Bronchial epithelial cell (primary cell): ENCODE results near the gene FGF19. TPM values are rescaled to one million over a fixed set of nuclear protein-coding genes. Genes with fewer than 3 reads are reported as not detected.
A peak's percentile ranks its signal among the peaks of the same experiment; 100 is the strongest.

ENCODE experiments used
- DNase-seq: peaks from one replicate; pipeline ENCODE4 v3.0.0-alpha.2; 2010; ENCODE audit warnings: low read depth
- FAIRE-seq: peaks from 2 replicates; lab custom pipeline; 2011; peaks lifted over from hg19 to GRCh38; lab: Jason Lieb, UNC
- H3K27me3 ChIP-seq: 2 replicates; pipeline ENCODE4 v1.5.1; 2011; ENCODE audit warnings: low read length; ENCODE audit not compliant: control insufficient read depth, insufficient read depth
- H3K36me3 ChIP-seq: 2 replicates; pipeline ENCODE4 v1.5.1; 2011; ENCODE audit warnings: low read length; ENCODE audit not compliant: control insufficient read depth, insufficient read depth
- H3K4me3 ChIP-seq: 2 replicates; pipeline ENCODE4 v1.5.1; 2011; ENCODE audit warnings: mild to moderate bottlenecking, low read depth, low read length, control low read depth
- total RNA-seq: library from RNA; depleted of rRNA; stranded (reverse); fragments of >200 nt; gene quantifications from 2 replicates; pipeline ENCODE4 v1.2.1, GENCODE V29; 2014
- TF ChIP-seq, protein P1 (sequence below): IDR thresholded peaks from 2 replicates; pipeline ENCODE4 v1.5.1; 2011; ENCODE audit warnings: mild to moderate bottlenecking, moderate library complexity, low read length, control low read depth, inconsistent platforms; ENCODE audit not compliant: insufficient read depth, severe bottlenecking

Gene FGF19
- total RNA-seq, 1 donor from 2014 or later: not detected

GRCh38 chr11:69655479-69656428 is 48.1 kb downstream of the FGF19 start:
- TF ChIP-seq, protein P1, sequence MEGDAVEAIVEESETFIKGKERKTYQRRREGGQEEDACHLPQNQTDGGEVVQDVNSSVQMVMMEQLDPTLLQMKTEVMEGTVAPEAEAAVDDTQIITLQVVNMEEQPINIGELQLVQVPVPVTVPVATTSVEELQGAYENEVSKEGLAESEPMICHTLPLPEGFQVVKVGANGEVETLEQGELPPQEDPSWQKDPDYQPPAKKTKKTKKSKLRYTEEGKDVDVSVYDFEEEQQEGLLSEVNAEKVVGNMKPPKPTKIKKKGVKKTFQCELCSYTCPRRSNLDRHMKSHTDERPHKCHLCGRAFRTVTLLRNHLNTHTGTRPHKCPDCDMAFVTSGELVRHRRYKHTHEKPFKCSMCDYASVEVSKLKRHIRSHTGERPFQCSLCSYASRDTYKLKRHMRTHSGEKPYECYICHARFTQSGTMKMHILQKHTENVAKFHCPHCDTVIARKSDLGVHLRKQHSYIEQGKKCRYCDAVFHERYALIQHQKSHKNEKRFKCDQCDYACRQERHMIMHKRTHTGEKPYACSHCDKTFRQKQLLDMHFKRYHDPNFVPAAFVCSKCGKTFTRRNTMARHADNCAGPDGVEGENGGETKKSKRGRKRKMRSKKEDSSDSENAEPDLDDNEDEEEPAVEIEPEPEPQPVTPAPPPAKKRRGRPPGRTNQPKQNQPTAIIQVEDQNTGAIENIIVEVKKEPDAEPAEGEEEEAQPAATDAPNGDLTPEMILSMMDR: no peak
- no peak for DNase-seq
- Histone ChIP-seq H3K36me3 (peaks cover 8% of the 10 kb centered on the region), H3K27me3 (no peaks in the 10 kb centered on the region), H3K4me3 (no peak overlapping the region)
- FAIRE-seq: no peak

DNA sequence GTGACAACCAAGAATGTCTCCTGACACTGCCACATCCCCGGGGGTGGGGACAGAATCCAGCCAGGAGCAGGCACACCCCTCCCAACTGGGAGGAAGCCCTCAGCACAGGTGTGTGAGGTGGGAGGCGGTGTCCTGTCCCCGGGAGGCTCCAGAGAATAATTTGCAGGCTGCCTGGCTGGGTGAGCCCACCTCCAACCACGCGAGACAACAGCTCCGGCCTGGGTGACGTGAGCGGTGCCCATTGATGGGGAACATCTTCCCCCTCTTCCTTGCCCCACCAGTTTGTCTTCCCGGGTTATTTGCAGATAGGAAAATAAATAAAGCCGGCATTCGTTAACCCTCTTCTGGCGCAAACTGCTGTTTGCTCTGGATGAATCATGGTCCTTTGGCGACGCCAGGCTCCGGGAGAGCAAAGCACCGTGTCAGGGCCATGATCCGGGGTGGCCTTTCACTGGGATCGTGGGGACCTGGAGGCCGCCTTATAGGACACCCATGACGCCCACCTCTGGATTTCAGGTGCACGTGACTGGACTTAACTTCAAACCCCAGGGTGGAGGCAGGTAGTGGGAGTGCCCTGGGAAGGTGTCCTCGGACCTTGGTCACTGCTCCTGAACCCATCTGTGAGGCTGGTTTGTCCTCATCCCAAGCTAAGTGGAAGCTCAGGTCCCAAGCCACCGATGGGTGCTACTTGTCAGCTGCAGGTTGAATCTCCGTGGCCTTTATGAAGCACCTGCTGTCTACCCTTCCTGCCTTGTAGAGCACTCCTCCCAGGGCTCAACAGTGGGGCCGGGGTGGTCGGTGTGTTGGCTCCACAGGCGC is 49.0 kb downstream of the FGF19 start:
- H3K27me3 ChIP-seq: no peaks in the 10 kb centered on the region
- peaks cover 17% of the 10 kb centered on the region for H3K36me3 ChIP-seq
- peak; percentile 86 for FAIRE-seq
- peak; percentile 61 for DNase-seq
- TF ChIP-seq, protein P1: no peak
- H3K4me3 ChIP-seq: no peak overlapping the region

DNA sequence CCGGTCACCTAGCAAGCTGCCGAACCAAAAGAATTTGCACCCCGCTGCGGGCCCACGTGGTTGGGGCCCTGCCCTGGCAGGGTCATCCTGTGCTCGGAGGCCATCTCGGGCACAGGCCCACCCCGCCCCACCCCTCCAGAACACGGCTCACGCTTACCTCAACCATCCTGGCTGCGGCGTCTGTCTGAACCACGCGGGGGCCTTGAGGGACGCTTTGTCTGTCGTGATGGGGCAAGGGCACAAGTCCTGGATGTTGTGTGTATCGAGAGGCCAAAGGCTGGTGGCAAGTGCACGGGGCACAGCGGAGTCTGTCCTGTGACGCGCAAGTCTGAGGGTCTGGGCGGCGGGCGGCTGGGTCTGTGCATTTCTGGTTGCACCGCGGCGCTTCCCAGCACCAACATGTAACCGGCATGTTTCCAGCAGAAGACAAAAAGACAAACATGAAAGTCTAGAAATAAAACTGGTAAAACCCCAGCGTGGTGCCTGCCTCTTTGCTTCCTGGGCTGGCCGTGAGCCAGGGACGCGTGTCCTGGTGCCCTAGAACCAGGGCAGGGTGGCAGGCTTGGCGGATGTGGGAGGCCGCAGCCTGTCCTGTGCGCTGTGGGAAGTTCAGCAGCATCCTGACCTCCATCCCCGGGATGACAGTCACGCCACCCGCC is 49.7 kb downstream of the FGF19 start:
- Histone ChIP-seq H3K36me3 (peaks cover 22% of the 10 kb centered on the region), H3K4me3 (no peak overlapping the region), H3K27me3 (no peaks in the 10 kb centered on the region)
- no peak for FAIRE-seq
- no peak for DNase-seq
- TF ChIP-seq, protein P1: no peak

DNA sequence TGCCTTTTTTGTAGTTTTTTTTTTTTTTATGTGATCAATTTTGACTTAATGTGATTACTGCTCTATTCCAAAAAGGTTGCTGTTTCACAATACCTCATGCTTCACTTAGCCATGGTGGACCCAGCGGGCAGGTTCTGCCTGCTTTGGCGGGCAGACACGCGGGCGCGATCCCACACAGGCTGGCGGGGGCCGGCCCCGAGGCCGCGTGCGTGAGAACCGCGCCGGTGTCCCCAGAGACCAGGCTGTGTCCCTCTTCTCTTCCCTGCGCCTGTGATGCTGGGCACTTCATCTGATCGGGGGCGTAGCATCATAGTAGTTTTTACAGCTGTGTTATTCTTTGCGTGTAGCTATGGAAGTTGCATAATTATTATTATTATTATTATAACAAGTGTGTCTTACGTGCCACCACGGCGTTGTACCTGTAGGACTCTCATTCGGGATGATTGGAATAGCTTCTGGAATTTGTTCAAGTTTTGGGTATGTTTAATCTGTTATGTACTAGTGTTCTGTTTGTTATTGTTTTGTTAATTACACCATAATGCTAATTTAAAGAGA is 50.3 kb downstream of the FGF19 start:
- H3K36me3 ChIP-seq: peaks cover 27% of the 10 kb centered on the region
- FAIRE-seq (no peak), DNase-seq (no peak)
- no peaks in the 10 kb centered on the region for H3K27me3 ChIP-seq
- TF ChIP-seq, protein P1: no peak
- no peak overlapping the region for H3K4me3 ChIP-seq

- no peaks in the 10 kb centered on the region for H3K27me3 ChIP-seq
- DNase-seq (no peak), FAIRE-seq (no peak)
- H3K4me3 ChIP-seq: no peak overlapping the region
- H3K36me3 ChIP-seq: peaks cover 31% of the 10 kb centered on the region
- TF ChIP-seq, protein P1: no peak
These were observed 50.8 kb downstream of the FGF19 start for GRCh38 chr11:69652999-69653398.
